Fibroblast of lung (primary cell): ENCODE measurements around the gene PCIF1. TPM values are rescaled to one million over a fixed set of nuclear protein-coding genes. Genes with fewer than 3 reads are reported as not detected.

Source experiments
- DNase-seq, 2 donors: peaks; one replicate each; pipeline versions ENCODE4 v3.0.0 to v3.0.0-alpha.2; 2010; ENCODE audit warnings: low read depth in 2 of 2
- H2AFZ ChIP-seq: 2 replicates; pipeline ENCODE4 v1.5.1; 2012; ENCODE audit warnings: low read length, control low read depth, inconsistent platforms
- H3K27ac ChIP-seq: 2 replicates; pipeline ENCODE4 v1.5.1; 2011; ENCODE audit warnings: low read length, control low read depth; ENCODE audit not compliant: insufficient read depth
- H3K27me3 ChIP-seq: 2 replicates; pipeline ENCODE4 v1.5.1; 2011; ENCODE audit warnings: mild to moderate bottlenecking, low read length; ENCODE audit not compliant: control insufficient read depth, insufficient read depth
- H3K36me3 ChIP-seq: 2 replicates; pipeline ENCODE4 v1.5.1; 2011; ENCODE audit warnings: low read length; ENCODE audit not compliant: control insufficient read depth, insufficient read depth
- H3K4me1 ChIP-seq: 2 replicates; pipeline ENCODE4 v1.5.1; 2011; ENCODE audit warnings: low read length; ENCODE audit not compliant: control insufficient read depth, insufficient read depth; ENCODE audit errors: extremely low read depth
- H3K4me2 ChIP-seq: 2 replicates; pipeline ENCODE4 v1.5.1; 2011; ENCODE audit warnings: low read length, control low read depth; ENCODE audit not compliant: insufficient read depth; ENCODE audit errors: extremely low read depth
- H3K4me3 ChIP-seq, 4 experiments: fragments of 200-600 bp in 1 of 4; sonication (generic) in 1 of 4; replicated peaks in 1 of 4; 2 replicates each; pipeline ENCODE4 v1.5.1; 2011 to 2016; ENCODE audit warnings: low read length in 4 of 4, low read depth in 3 of 4, mild to moderate bottlenecking in 3 of 4, control low read depth in 2 of 4, inconsistent platforms in 1 of 4, mixed read lengths in 1 of 4; ENCODE audit not compliant: insufficient read depth in 1 of 4; ENCODE audit errors: control extremely low read depth in 1 of 4
- H3K79me2 ChIP-seq: 2 replicates; pipeline ENCODE4 v1.5.1; 2012; ENCODE audit warnings: mild to moderate bottlenecking, low read length, inconsistent platforms; ENCODE audit not compliant: control insufficient read depth, insufficient read depth
- H3K9ac ChIP-seq: 2 replicates; pipeline ENCODE4 v1.5.1; 2011; ENCODE audit warnings: mild to moderate bottlenecking, low read length, control low read depth; ENCODE audit not compliant: insufficient read depth
- H3K9me3 ChIP-seq: 2 replicates; pipeline ENCODE4 v1.5.1; 2012; ENCODE audit warnings: low read depth, low read length; ENCODE audit not compliant: control insufficient read depth, insufficient read depth
- H4K20me1 ChIP-seq: 2 replicates; pipeline ENCODE4 v1.5.1; 2011; ENCODE audit warnings: low read length; ENCODE audit not compliant: control insufficient read depth, insufficient read depth; ENCODE audit errors: extremely low read depth
- EZH2 ChIP-seq: IDR thresholded peaks from 2 replicates; pipeline ENCODE4 v1.5.1; 2012; ENCODE audit warnings: low read length, control low read depth, mild to moderate bottlenecking; ENCODE audit errors: missing control alignments
- polyA plus RNA-seq, 2 donors: library from polyadenylated mRNA; depleted of rRNA in 1 of 2; stranded (reverse) in 1 of 2; unstranded in 1 of 2; fragments of >200 nt; gene quantifications; 2 replicates each; pipeline ENCODE4 v1.2.1, GENCODE V29; 2011 to 2012; ENCODE audit warnings: missing spikeins in 1 of 2
- total RNA-seq: library from RNA; depleted of rRNA; stranded (reverse); fragments of >200 nt; gene quantifications from 2 replicates; pipeline ENCODE4 v1.2.1, GENCODE V29; 2014
- TF ChIP-seq, protein P1 (sequence below), 2 donors: IDR thresholded peaks in 1 of 2; conservative IDR thresholded peaks in 1 of 2; 1 replicate in 1 of 2; 2 replicates in 1 of 2; pipeline ENCODE4 v1.5.1; 2011 to 2012; ENCODE audit warnings: low read length in 2 of 2, control low read depth in 1 of 2, inconsistent platforms in 1 of 2, low read depth in 1 of 2, mild to moderate bottlenecking in 1 of 2

The PCIF1 gene
- total and polyA plus RNA-seq, 2 donors (not counting 1 experiment from before 2014, with no cell fraction given): 9.9 to 16.0 TPM

DNA sequence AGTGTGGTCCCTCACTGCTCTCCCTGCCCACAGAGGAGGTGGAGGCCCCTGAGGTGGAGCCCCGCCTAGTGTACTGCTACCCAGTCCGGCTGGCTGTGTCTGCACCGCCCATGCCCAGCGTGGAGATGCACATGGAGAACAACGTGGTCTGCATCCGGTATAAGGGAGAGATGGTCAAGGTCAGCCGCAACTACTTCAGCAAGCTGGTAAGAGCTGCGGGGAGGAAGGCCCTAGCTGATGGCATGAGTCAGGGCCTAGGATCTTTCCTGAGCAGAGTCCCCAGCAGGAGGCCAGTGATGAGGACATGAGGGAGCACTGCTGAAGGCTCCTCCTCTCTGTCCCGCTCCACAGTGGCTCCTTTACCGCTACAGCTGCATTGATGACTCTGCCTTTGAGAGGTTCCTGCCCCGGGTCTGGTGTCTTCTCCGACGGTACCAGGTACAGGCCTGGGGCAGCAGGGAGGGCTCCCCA lies 11.2 kb downstream of the PCIF1 start:
- Histone ChIP-seq H3K27me3 (no peaks in the 10 kb centered on the region), H3K4me1 (peaks cover 2% of the 10 kb centered on the region), H3K9me3 (no peaks in the 10 kb centered on the region), H3K4me2 (no peak overlapping the region), H3K79me2 (no peaks in the 10 kb centered on the region), H2AFZ (no peak overlapping the region), H3K27ac (peak overlapping the region; percentile 9), H3K4me3 (no peak overlapping the region), H3K9ac (no peak overlapping the region), H4K20me1 (no peaks in the 10 kb centered on the region), H3K36me3 (peaks cover 64% of the 10 kb centered on the region)
- TF ChIP-seq EZH2: no peak
- TF ChIP-seq, protein P1, sequence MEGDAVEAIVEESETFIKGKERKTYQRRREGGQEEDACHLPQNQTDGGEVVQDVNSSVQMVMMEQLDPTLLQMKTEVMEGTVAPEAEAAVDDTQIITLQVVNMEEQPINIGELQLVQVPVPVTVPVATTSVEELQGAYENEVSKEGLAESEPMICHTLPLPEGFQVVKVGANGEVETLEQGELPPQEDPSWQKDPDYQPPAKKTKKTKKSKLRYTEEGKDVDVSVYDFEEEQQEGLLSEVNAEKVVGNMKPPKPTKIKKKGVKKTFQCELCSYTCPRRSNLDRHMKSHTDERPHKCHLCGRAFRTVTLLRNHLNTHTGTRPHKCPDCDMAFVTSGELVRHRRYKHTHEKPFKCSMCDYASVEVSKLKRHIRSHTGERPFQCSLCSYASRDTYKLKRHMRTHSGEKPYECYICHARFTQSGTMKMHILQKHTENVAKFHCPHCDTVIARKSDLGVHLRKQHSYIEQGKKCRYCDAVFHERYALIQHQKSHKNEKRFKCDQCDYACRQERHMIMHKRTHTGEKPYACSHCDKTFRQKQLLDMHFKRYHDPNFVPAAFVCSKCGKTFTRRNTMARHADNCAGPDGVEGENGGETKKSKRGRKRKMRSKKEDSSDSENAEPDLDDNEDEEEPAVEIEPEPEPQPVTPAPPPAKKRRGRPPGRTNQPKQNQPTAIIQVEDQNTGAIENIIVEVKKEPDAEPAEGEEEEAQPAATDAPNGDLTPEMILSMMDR (conservative IDR thresholded peaks at IDR 0.05 in 1 of 2, IDR thresholded peaks at IDR 0.05 in 1 of 2; ENCODE audit: low read depth in 1 of 2, low read length in 2 of 2): no peak
- peak in 1 of 2 donors; percentile 50 for DNase-seq

DNA sequence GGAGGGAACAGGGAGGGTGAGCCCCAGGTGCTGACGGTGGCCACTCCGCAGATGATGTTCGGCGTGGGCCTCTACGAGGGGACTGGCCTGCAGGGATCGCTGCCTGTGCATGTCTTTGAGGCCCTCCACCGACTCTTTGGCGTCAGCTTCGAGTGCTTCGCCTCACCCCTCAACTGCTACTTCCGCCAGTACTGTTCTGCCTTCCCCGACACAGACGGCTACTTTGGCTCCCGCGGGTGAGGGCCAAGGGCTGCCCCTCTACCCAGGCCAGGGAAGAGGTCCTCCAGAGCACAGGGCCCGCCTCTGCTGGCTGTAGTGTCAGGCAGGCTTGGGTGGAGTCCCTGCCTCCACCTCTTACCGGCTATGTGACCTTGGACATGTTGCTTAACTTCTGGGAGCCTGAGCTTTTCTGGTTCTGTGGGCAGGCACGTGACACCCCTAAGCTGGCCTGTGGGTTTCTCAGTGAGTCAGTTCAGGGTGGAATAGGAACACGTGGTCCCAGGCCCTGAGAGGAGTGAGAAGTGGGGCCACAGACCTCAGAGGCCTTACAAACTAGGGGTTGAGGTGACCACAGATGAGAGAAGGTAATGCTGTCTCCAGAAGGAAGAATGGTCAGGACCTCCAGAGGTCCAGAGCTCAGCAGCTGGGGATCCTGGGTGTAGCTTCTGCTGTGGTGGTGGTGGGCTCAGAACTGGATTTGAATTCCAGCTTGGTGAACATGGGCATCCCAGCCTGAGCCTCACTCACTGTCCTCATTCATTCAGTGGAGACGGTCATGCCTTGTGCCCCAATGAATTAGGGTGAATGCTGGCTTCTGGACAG lies 11.9 kb downstream of the PCIF1 start:
- H3K4me3 ChIP-seq: no peak overlapping the region
- H3K27ac ChIP-seq: peak overlapping the region; percentile 9
- no peak overlapping the region for H3K4me2 ChIP-seq
- H2AFZ ChIP-seq: no peak overlapping the region
- no peaks in the 10 kb centered on the region for H3K27me3 ChIP-seq
- no peaks in the 10 kb centered on the region for H4K20me1 ChIP-seq
- H3K36me3 ChIP-seq: peaks cover 63% of the 10 kb centered on the region
- no peaks in the 10 kb centered on the region for H3K79me2 ChIP-seq
- TF ChIP-seq, protein P1 (conservative IDR thresholded peaks at IDR 0.05 in 1 of 2, IDR thresholded peaks at IDR 0.05 in 1 of 2; ENCODE audit: low read depth in 1 of 2, low read length in 2 of 2): no peak
- TF ChIP-seq EZH2: no peak
- no peaks in the 10 kb centered on the region for H3K9me3 ChIP-seq
- DNase-seq: peak; percentile 28 to 41
- H3K4me1 ChIP-seq: peaks cover 2% of the 10 kb centered on the region
- no peak overlapping the region for H3K9ac ChIP-seq

DNA sequence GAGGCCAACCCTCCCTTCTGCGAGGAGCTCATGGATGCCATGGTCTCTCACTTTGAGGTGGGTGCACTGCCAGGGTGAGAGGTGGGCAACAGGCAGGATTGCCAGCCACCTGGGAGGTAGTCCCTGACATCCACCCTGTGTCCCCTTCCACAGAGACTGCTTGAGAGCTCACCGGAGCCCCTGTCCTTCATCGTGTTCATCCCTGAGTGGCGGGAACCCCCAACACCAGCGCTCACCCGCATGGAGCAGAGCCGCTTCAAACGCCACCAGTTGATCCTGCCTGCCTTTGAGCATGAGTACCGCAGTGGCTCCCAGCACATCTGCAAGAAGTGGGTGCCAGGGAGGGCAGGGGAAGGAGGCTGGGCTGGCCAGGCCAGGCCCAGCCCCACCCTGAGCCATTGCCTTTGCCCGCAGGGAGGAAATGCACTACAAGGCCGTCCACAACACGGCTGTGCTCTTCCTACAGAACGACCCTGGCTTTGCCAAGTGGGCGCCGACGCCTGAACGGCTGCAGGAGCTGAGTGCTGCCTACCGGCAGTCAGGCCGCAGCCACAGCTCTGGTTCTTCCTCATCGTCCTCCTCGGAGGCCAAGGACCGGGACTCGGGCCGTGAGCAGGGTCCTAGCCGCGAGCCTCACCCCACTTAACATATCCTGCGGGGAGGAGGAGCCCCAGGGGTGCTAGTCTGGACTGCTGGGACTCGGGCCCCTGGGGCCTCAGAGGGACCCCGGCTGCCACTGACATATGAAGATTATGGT lies 12.8 kb downstream of the PCIF1 start:
- H3K9me3 ChIP-seq: no peaks in the 10 kb centered on the region
- no peak overlapping the region for H2AFZ ChIP-seq
- H3K4me3 ChIP-seq: no peak overlapping the region
- DNase-seq: no peak
- TF ChIP-seq, protein P1 (conservative IDR thresholded peaks at IDR 0.05 in 1 of 2, IDR thresholded peaks at IDR 0.05 in 1 of 2; ENCODE audit: low read depth in 1 of 2, low read length in 2 of 2): no peak
- TF ChIP-seq EZH2: no peak
- H3K4me2 ChIP-seq: no peak overlapping the region
- peaks cover 2% of the 10 kb centered on the region for H3K4me1 ChIP-seq
- peaks cover 70% of the 10 kb centered on the region for H3K36me3 ChIP-seq
- H3K27me3 ChIP-seq: no peaks in the 10 kb centered on the region
- H3K27ac ChIP-seq: no peak overlapping the region
- H4K20me1 ChIP-seq: no peaks in the 10 kb centered on the region
- no peak overlapping the region for H3K9ac ChIP-seq
- H3K79me2 ChIP-seq: no peaks in the 10 kb centered on the region
